Stimulated activated CD8-positive, alpha-beta memory T cell treated with anti-CD3 and anti-CD28 coated beads, Interleukin-4, amount 100 ng/mL, for 4 hours (primary cell): ENCODE data around the gene POF1B.

Experiments
- DNase-seq, 2 donors: peaks; one replicate each; pipeline ENCODE4 v3.0.0-alpha.2; 2020; ENCODE audit warnings: low read depth in 2 of 2, low spot score in 1 of 2

POF1B gene

GRCh38 chrX:85243761-85244449 lies 135.6 kb downstream of the POF1B start, which contains the start of the genes SATL1 and ZNF711:
Gene SATL1 (minus strand): TSS chrX:85243779. CDS start chrX:85108968, 134,811 bp downstream.
Gene ZNF711 (plus strand): TSS chrX:85243991. CDS start chrX:85247573, 3,582 bp downstream.
- DNase-seq = no peak

GRCh38 chrX:85243155-85243554 lies 136.3 kb downstream of the POF1B start:
- DNase-seq = no peak
